ENCODE measurements around the gene TLR3.
"Not testable (repeated sequence)": the region's sequence is repeated elsewhere in the genome, so short reads cannot be mapped to it uniquely, and the experiment has no call there.

Gene TLR3

DNA sequence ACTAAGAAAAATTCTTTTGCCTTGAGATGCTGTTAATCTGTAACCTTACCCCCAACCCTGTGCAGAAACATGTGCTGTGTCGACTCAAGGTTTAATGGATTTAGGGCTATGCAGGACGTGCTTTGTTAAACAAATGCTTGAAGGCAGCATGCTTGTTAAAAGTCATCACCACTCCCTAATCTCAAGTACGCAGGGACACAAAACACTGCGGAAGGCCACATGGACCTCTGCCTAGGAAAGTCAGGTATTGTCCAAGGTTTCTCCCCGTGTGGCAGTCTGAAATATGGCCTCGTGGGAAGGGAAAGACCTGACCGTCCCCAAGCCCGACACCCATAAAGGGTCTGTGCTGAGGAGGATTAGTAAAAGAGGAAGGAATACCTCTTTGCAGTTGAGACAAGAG is 18.8 kb upstream of the TLR3 start:
- DNase-seq = not testable (repeated sequence)

DNA sequence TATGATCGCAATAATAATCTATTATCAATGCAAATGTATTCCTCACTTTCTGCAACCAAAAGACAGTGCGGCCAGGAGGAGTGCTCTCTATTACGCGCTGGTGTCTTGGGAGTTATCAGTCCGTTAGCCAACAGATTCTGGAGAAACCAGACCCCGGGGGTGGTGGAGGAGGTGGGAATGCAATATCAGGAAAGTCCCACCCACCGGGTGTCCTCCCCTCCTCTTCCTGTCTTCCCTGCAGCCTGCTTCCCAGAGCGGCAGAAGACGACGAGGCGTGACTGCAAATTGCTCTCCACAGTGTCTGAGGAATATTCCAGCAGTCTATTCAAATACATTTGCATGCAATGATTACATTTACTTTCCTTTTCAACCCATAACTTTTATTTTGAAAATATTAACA is 17.9 kb upstream of the TLR3 start:
- no peak for DNase-seq

DNA sequence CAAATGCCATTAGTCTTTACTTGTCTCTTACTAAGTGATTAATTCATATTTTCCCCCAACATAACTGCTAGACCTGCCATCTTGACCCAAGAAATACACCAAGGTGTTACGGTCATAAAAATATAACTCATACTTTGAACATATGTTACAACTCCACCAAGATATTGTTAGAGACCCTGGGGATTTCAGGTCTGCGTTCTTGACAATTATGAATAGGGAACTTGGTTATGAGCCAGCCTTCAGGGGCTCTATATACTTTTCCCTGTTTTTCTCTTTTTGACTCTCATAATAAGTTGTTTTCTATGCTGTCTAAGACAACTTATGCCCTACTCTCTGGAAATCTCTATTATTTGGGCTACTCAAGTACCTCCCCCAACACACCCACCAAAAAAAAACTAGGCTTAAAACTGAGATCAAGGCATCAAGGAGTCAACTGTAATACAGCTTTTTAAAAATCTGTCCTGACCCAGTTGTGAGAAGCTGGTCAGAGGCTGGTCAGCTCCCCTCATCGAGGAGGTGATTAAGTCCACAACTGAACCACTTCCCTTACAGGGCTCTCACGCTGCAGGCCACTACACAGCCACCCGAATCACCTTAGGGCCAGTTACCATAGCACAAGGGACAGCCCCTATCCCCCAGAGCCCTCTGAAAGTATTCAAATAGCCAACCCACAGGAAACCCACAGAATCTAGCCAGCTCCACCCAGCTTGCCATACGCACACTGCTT is 10.5 kb upstream of the TLR3 start:
- DNase-seq = no peak

DNA sequence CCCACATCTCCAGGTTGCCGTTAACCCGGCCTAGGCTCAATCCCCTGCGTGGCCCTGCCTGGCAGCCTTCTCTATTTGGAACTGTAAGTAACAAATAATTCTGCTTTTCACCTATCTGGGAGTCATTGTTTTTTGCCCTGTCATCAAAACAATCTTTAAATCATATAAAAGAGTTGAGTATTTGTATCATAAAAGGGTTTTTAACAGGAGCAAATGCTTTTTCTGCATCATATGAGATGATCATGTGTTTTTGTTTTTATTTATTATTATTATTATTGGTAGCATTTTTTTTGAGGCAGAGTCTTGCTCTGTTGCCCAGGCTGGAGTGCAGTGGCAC is 10.0 kb upstream of the TLR3 start:
- DNase-seq = no peak

DNA sequence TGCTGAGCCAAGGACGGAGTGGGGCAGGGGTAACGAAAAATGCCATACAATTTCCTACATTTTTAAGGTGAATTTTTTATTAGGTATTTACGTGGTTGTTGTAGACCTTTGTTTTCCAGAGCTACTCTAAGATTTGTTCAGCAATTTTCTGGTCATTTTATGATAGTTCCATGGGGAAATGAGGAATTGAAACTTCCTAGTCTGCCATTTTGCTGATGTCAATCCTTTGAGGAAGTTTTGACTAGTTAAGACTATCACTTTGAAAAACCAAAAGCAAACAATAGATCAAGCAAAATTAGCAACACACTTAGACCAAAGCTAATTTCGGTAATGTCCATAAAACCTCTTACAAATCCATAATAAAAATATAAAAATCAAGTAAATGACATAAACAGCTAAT is 7.0 kb upstream of the TLR3 start:
- no peak for DNase-seq

DNA sequence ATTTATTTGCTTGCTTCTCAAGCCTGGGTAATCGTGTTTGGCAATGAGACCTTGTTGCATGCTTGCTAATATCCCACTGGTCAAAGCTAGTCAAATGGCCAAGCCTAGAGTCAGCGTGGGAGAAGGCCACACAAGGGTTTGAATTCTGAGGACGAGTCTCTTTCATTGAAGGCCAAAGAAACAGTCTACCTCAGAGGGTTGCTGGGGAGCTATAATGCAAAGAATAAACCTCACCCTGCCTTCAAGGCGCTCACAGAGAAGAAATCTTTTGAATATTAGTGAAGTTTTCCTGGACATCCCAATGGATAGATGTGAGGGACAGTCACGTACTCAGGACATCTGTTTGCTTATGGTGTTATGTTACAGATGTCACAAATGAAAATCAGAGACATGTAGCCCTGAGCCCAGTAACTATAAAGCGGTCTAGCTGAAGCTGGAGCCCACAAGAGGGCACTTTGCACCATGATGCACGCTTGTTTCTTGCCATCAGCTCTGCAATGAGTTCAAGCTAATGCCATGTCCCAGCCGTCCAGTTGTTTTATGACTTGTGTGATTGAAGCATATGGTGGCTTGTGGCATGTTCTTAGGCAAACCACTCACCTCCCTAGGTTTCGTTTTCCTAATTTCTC is 1.1 kb upstream of the TLR3 start:
- DNase-seq = peak; percentile 30 to 69

DNA sequence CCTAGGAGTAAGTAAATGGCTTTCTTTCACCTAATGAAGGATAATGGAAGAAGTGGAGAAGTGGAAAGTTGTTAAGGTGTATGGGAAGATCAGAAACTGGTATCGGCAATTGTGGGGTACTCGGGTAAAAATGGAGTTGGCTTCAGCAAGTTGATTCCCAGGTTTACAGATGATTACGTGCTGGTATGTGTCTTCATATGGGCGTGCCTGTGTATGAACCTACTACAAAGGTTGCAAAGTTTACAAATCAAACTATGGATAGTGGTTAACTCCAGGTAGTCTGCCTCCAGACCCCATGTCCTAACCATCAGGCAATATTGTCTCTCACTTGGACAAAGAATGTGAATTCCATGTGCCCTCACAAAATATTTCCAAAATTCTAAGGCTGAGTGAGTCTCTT is 773 bp downstream of the TLR3 start:
- DNase-seq = no peak

DNA sequence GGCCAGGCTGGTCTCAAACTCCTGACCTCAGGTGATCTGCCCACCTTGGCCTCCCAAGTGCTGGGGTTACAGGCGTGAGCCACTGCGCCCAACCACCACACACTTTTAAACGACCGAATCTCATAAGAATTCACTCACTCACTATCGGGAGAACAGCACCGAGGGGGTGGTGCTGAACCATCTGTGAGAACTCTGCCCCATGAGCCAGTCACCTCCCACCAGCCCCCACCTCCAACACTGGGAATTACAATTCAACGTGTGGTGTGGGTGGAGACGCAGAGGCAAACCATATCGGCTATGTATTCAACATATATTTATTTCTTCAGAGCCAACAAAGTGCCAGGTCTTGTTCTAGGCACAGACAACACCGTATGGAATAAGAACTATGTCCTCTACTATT is 3.6 kb downstream of the TLR3 start:
- no peak for DNase-seq

DNA sequence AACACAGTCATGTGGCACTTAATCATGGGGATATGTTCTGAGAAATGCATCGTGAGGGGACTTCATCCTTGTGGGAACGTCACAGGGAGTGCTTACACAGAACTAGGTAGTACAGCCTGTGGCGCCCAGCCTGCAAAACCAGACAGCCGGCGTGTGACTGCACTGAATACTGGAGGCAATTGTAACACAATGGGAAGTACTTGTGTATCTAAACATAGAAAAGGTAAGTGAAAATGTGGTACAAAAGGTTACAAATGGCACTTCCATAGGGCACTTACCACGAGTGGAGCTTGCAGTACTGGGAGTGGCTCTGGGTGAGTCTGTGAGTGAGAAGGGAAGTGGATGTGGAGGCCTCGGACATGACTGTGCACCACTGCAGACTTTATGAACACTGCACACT is 5.2 kb downstream of the TLR3 start:
- no peak for DNase-seq

DNA sequence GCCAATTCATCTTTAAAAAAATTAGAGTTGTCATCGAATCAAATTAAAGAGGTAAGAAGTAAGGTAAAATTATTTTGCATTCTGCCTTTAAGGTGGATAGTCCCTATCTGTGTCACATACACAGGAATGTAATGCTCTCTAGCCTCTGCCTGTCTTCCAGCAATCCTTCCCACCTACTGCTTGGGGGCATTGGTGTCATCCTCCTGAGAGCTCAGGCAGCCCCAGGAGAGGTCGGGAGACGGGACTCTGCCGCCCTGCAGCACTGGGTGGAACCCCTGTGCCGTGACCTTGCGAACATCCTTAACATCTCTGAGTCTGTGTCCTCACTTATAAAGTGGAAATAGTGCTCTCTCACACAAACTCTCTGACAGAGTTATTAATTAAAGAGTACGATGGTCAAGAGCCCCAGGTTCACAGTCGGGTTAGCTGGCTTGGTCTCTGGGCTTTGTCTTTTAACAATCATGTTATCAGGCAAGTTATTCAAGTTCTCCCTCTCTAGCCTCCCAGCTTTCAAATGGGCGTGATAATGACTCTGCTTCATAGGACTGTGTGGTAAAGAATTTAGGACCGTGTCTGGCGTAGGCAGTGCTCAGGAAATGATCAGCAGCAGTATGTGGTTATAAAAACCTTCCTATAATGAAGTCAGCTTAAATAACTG is 10.2 kb downstream of the TLR3 start:
- DNase-seq = no peak

DNA sequence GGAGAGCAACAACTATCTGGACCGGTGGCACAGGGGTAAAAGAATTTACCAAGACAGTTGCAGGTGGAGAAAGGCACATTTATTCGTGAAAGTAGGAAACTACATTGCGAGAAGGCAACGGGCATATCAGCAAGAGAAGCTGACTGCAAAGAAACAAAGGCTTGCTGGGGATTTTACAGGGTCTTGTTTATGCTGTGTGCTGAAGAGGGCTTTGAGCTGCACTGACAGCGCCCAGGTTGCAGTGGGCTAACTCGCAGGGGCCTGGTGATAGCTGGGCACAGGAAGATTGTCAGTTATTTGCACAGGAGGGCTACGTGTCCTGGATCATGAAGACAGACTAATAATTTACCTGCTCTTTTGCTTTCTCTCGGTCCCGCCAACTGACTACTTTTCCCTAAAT is 10.7 kb downstream of the TLR3 start:
- no peak for DNase-seq

DNA sequence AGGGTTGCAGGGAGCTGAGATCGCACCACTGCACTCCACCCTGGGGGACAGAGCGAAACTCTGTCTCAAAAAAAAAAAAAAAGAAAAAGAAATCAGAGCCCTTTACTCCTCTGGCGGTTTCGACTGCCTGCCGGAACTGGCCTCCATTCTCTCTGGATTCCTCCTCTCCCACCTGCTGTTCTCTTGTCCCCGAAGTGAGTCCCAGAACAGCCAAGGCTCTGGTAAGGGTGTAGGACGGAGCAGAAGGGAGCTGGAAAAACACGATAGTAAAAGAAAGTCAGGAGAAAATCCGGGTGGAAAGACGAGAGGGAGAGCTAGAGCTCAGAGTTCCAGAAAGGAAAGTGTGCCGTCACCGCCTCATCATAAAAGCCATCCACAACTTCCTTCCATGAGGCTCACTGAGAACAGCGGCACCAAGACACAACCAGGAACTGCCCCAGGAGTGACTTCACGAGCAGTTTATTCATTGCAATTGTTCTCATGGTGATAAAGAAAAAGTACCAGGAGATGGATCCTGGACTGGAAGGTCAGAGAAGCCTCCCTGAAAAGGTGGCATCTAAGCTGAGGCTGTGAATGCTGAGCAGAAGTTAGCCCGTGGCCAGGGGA is 12.3 kb downstream of the TLR3 start:
- no peak for DNase-seq

DNA sequence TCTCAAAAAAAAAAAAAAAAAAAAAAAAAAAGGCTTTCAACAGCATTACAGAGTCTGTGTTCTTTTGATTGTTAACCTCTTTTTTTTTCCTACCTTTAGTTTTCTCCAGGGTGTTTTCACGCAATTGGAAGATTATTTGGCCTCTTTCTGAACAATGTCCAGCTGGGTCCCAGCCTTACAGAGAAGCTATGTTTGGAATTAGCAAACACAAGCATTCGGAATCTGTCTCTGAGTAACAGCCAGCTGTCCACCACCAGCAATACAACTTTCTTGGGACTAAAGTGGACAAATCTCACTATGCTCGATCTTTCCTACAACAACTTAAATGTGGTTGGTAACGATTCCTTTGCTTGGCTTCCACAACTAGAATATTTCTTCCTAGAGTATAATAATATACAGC is 13.3 kb downstream of the TLR3 start:
- no peak for DNase-seq

DNA sequence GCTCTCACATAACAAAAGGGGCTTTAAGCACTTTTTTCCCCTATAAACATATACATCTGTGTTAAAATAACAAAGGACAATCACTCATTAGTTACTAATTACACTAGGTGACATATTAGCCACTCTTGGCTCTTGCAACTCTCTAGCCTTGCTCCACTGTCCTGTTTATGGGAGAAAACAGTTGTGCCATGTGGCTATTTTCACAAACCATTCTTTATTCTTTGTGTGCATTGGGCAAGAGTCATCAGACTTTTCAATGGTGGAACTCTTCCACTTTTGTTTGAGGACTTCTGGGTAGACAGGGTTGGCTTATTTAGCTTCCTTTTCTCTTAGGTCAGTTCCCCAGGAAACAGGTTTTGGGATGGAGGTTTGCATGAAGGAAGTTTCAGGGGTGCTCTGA is 19.6 kb downstream of the TLR3 start:
- no peak for DNase-seq

DNA sequence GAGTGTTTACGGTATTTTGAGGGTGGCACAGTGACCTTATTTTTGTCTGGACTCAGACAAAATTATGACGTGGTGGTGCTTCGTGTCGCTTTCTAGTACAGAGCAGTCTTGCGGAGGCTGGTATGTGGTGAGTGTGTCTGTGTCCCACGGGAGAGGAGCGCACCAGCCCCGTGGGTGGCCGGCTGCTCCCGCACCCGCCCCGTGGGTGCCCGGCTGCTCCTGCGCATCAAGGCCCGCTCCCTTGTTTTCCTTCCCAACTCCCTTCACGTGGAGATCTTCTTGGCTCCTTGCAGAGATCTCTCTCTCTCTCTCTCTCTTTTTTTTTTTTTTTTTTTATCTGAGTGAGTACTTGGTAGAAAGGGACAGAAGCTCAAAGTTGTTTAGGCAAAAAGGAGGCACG is 23.3 kb downstream of the TLR3 start:
- no peak for DNase-seq

DNA sequence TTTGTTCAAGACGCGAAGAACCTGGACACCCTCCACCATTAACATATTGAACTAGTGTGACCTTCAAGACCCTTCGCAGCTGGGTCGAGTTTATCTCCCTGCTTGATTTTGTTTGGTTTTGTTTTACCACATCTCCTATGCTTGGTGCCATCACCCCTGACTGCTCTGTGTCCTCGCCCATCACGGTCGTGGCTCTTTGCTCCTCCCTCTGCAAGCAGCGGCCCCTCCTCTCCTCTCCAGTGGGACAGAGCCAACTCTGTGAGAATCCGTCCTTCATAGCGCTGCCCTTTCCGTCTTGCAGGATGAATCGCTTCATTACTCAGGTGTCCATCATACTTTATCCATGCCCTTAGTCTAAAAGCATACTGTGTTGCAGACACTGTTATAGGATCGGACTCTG is 26.4 kb downstream of the TLR3 start:
- no peak for DNase-seq

DNA sequence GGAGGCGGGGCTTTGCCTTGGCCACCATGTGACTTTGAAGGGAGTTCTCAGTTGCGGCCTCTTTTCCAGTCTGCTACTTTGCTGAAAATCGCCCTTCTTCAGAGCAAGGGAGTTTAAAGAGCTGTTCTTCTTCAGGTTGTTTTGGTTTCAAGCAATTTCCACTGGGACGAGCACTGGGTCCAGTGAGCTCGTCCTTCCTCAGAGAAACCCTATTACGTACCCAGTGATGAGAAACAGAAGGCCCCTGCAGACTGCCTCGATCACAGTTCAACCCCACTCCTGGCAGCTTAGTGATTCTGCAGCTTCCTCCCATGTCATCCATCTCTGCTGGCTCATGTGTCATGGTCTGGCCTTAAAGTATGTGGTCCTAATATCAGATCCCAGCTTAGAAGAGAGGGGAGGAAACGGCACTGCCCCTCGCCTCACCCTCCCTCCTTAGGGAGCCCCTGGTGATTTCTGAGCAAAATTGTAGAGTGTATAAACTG is 27.8 kb downstream of the TLR3 start:
- DNase-seq = no peak

DNA sequence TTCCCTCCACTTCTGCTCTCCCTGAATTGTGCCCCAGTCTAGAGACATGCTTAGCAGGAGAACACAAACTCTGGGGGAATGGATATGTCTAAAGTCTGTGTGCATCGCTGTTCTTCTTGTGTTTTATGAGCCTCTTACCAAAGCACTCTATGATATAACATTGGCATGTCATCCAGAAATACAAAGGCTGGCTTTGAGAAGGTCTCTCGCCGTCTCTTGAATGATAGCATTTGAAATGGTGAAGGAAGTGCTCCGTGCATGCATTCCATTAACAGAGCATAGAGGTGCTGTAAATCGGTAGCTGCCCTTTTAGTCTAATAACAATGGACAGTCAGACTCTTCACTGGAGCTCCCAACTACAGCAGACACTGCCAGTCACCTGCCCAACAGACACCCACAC is 28.4 kb downstream of the TLR3 start:
- no peak for DNase-seq

DNA sequence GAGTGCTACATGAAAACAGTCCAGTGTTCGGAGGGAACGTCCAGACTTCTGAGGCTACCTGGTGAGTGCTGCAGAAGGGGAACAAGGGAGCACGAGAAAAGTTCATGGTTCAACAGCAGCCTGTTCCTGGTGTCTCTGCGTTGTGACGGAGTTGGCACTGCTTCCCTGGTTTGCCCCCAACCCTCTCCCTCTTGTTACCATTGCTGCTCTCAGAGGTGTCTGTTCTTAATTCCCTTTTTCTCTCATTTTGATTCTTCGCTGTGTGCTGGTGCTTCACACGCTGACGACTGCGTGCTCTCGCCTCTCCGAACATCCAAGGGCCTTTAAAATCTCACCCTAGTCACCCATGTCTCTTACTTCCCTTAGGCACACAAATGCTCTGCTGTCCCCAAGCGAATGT is 34.0 kb downstream of the TLR3 start:
- DNase-seq = no peak

DNA sequence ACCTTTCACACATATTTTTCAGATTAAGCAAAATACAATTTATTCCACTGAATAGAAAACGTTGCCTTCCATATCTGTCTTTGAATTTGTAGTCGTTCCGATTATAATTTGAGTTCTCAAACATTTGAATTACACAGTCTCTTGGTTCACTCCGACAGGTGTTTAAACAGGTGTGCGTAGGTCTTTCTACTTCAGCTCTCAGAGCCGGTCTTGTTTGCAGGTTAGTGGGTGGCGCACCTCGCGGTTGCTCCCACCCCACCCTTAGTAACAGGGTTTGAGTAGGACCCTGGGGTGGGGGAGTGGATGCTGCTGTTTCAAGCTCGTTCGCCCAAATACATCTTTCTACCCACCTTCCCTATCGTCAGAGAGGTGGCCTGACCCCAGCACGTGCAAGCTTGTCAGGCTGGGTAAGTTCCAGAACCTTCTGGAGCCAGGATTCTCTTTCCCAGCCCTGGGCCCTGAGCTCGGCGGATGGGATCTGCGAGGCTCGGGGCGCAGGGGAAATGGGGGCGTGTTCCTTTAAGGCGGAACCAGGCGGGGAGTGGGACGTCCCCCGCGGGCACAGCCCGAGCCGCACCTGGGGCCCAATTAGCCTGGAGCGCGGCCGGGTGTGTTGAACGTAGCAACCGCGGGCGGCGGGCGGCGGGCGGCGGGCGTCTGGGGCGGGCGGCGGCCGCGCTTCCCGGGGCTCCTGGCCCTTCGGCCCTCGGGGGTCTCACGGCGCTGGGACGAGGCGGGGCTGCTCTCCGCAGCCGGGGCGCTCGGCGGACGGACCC is 35.3 kb downstream of the TLR3 start, which contains the start of gene FAM149A:
TSS of gene FAM149A (plus strand) at position 591 of the 776 bp plus-strand sequence.
- DNase-seq = no peak

DNA sequence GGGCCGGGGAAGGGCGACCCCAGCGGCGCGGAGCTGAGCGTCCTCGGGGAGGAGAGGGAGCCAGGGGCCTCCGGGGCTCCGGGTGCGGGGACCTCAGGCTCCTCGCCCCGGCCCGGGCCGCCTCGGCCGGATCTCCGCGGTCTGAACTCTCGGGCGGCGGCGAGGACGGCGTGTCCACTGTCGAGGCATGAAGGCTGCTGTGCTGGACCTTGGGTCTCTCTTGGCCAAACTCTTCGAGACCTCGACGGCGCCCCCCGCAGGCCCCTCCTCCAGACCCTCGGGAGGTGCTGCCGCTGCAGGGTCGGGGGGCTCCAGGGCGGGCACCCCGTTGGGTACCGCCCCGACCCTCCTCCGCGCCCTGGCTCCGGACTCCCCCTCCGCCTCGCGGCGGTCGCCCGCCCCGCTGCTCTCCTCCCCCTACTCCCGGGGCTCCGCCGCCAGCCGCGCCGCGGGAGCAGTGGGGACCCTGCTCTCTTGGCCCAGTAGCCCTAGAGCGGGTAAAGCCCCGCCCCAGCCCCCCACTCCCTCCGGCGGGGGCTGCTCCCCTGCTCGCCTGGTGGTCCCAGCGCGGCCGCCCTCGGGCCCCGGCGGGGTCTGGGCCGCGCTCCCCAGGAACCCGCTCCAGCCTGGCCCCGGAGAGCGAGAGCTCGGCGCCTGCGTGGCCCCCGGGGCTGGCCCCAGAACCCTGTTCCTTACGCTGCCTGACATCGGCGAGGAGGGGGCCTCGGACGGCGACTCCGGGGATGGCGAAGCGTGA is 36.1 kb downstream of the TLR3 start:
- no peak for DNase-seq

DNA sequence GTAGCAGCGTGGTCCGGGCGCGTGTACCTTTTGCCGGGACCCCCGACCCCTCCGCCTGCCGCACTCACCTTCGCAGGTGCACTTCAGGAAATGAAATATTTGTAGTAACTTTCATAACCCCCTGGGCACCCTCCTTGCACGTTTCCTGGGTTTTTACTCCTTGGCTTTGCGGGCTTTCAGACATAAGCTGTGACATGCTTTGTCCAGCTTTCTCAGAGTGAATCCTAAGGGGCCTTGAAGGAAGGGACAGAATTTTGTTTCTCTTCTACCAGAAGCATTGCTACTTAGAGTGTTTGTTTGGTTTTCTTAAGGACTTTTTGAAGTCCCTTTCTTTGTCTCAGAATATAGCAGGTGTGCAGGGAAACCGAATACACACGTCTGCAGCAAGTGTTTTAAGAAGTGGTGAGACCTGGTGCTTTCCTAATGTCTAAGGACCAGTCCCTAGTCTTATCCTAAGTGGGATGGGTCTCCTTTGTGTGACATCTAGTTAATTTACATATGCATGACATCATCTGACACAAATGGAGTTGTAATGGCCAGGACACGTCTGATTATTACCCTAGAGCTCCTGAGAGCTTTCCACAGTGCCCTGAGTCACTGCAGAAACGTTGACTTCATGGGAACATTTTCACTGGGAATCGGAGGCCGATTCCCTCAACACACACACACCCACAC is 36.8 kb downstream of the TLR3 start:
- no peak for DNase-seq
